ENCODE data around the gene NUDT10. TPM values are rescaled to one million over a fixed set of nuclear protein-coding genes. Genes with fewer than 3 reads are reported as not detected.

The NUDT10 gene
- total RNA-seq: 1.5 and 1.6 TPM in 2 replicates

GRCh38 chrX:51332188-51332942 lies at the start of gene NUDT10:
NUDT10 (plus strand) TSS chrX:51332822; CDS start chrX:51332966, 144 bp downstream.

Other genes with a start within 250 kb of the NUDT10 start
- 16.4 and 17.7 TPM in 2 replicates for gene NUDT11, start 163.8 kb downstream of the NUDT10 start, total RNA-seq